Measurements from ENCODE around the gene NPAS4. TPM values are rescaled to one million over a fixed set of nuclear protein-coding genes. Genes with fewer than 3 reads are reported as not detected.
A peak's percentile ranks its signal among the peaks of the same experiment; 100 is the strongest.

NPAS4 gene
- total and polyA plus RNA-seq, 9 of the 15 experiments (the other 6 are each of a cell fraction or from before 2014, with no cell fraction given): not detected

GRCh38 chr11:66421492-66422205 lies 814 bp downstream of the NPAS4 start (continued):
- TF ChIP-seq ZNF780A (CRISPR knock-in tag; IDR thresholded peaks at IDR 0.05): no peak
- peak; percentile 100 for TF ChIP-seq ZBTB43 (CRISPR knock-in tag; IDR thresholded peaks at IDR 0.05)
- no peak for TF ChIP-seq SRSF7 (optimal IDR thresholded peaks at IDR 0.05; ENCODE audit: low read depth, low read length)
- TF ChIP-seq RAD51 (IDR thresholded peaks at IDR 0.05; ENCODE audit: borderline replicate concordance, low read depth): no peak
- peak; percentile 45; the same call in 1 of the 2 replicates for TF ChIP-seq DEAF1 (CRISPR knock-in tag; IDR thresholded peaks at IDR 0.05)
- TF ChIP-seq ZNF134 (CRISPR knock-in tag; conservative IDR thresholded peaks at IDR 0.05): peak; percentile 86
- no peak for TF ChIP-seq ZC3H8 (IDR thresholded peaks at IDR 0.05)
- TF ChIP-seq ZBTB34 (CRISPR knock-in tag; IDR thresholded peaks at IDR 0.05): peak; percentile 92
- TF ChIP-seq, protein P1, sequence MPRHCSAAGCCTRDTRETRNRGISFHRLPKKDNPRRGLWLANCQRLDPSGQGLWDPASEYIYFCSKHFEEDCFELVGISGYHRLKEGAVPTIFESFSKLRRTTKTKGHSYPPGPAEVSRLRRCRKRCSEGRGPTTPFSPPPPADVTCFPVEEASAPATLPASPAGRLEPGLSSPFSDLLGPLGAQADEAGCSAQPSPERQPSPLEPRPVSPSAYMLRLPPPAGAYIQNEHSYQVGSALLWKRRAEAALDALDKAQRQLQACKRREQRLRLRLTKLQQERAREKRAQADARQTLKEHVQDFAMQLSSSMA (CRISPR knock-in tag; IDR thresholded peaks at IDR 0.05): no peak
- peak in 1 of 2 experiments; percentile 91; a peak in 2 of 4 replicates for TF ChIP-seq BCLAF1 (IDR thresholded peaks at IDR 0.05; ENCODE audit: borderline replicate concordance in 1 of 2, control insufficient read depth in 1 of 2, low read depth in 2 of 2, low read length in 1 of 2)
- peak; percentile 78; the same call in 1 of the 2 replicates for TF ChIP-seq CBX5 (IDR thresholded peaks at IDR 0.05; ENCODE audit: borderline replicate concordance, low read depth)
- no peak for TF ChIP-seq PHF20 (IDR thresholded peaks at IDR 0.05; ENCODE audit: partially characterized antibody)
- TF ChIP-seq MCM5 (IDR thresholded peaks at IDR 0.05; ENCODE audit: low read depth): no peak
- TF ChIP-seq, protein P2, sequence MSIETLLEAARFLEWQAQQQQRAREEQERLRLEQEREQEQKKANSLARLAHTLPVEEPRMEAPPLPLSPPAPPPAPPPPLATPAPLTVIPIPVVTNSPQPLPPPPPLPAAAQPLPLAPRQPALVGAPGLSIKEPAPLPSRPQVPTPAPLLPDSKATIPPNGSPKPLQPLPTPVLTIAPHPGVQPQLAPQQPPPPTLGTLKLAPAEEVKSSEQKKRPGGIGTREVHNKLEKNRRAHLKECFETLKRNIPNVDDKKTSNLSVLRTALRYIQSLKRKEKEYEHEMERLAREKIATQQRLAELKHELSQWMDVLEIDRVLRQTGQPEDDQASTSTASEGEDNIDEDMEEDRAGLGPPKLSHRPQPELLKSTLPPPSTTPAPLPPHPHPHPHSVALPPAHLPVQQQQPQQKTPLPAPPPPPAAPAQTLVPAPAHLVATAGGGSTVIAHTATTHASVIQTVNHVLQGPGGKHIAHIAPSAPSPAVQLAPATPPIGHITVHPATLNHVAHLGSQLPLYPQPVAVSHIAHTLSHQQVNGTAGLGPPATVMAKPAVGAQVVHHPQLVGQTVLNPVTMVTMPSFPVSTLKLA (conservative IDR thresholded peaks at IDR 0.05): peak; percentile 96 to 99
- TF ChIP-seq RAD21 (CRISPR knock-in tag; conservative IDR thresholded peaks at IDR 0.05 in 1 of 2, IDR thresholded peaks at IDR 0.05 in 1 of 2): peak; percentile 8 to 26; a peak in 1 of 4 replicates
- TF ChIP-seq EWSR1 (IDR thresholded peaks at IDR 0.05; ENCODE audit: borderline replicate concordance, low read depth, partially characterized antibody): no peak
- no peak for TF ChIP-seq KLF16 (IDR thresholded peaks at IDR 0.05)
